UCSD-AML1 (cell line): ENCODE data around the gene MXI1.
"Not testable (repeated sequence)": the region's sequence is repeated elsewhere in the genome, so short reads cannot be mapped to it uniquely, and the experiment has no call there.

Source experiments
- DNase-seq: peaks from one replicate; lab custom pipeline; 2025; ENCODE audit not compliant: unreplicated experiment; lab: John Stamatoyannopoulos, UW

Gene MXI1

GRCh38 chr10:110312206-110312605, 104.8 kb downstream of the MXI1 start:
- DNase-seq = no peak

GRCh38 chr10:110313674-110314073, 106.3 kb downstream of the MXI1 start:
- DNase-seq = no peak

- DNase-seq = no peak
Observed at GRCh38 chr10:110317866-110318850, 110.8 kb downstream of the MXI1 start.

- DNase-seq = no peak
Observed at GRCh38 chr10:110321869-110322620, 114.6 kb downstream of the MXI1 start.

- no peak for DNase-seq
Observed at GRCh38 chr10:110323503-110323902, 116.1 kb downstream of the MXI1 start.

- DNase-seq = no peak
Observed at GRCh38 chr10:110324201-110324804, 116.9 kb downstream of the MXI1 start.

GRCh38 chr10:110324805-110325280, 117.4 kb downstream of the MXI1 start:
- no peak for DNase-seq

- DNase-seq = no peak
Observed at GRCh38 chr10:110326351-110327032, 119.1 kb downstream of the MXI1 start.

GRCh38 chr10:110327262-110327914, 120.0 kb downstream of the MXI1 start:
- no peak for DNase-seq

GRCh38 chr10:110330675-110331074, 123.3 kb downstream of the MXI1 start:
- DNase-seq = no peak

- DNase-seq = not testable (repeated sequence)
Observed at GRCh38 chr10:110331226-110331795, 123.9 kb downstream of the MXI1 start.

- no peak for DNase-seq
Observed at GRCh38 chr10:110334061-110334656, 126.8 kb downstream of the MXI1 start.

GRCh38 chr10:110335314-110336064, 128.1 kb downstream of the MXI1 start:
- no peak for DNase-seq

- no peak for DNase-seq
Observed at GRCh38 chr10:110336111-110336721, 128.8 kb downstream of the MXI1 start.
